ENCODE measurements around the gene BRD2. TPM values are rescaled to one million over a fixed set of nuclear protein-coding genes. Genes with fewer than 3 reads are reported as not detected.

The BRD2 gene
- total and polyA plus RNA-seq, 4 experiments from 2014 or later = 13.7 to 378 (median 231) TPM

- Mint-ChIP-seq H3K4me3 (peak overlapping the region; percentile 34 to 99 (median 94)), H3K27me3 (no peaks in the 10 kb centered on the region), H3K27ac (peak overlapping the region in 6 of 7 donors; percentile 34 to 100 (median 71)), H3K4me1 (peaks cover 27 to 81% (median 44%) of the 10 kb centered on the region in 4 donors), H3K9me3 (peaks cover 0 to 17% (median 0%) of the 10 kb centered on the region in 8 donors), H3K36me3 (peaks cover 79 to 99% of the 10 kb centered on the region in 2 donors)
- ChIA-PET CTCF (ENCODE audit: partially characterized antibody) (interaction anchor here (1.1 to 22.2 kb wide), 5 partner anchors 10 to 138 kb away, joined by 5 to 631 read pairs (median 221); partner anchors contain the start of genes HLA-DMA, HLA-DMB and TAP2), POLR2A (ENCODE audit: partially characterized antibody) (interaction anchor here (2.6 to 24.6 kb wide), 7 partner anchors 3 to 133 kb away, joined by 7 to 698 read pairs (median 607); partner anchors contain the start of genes BRD2, HLA-DMA, HLA-DMB and PSMB8)
- Histone ChIP-seq H3K4me3 (ENCODE audit: low read length in 2 of 2) (no peak overlapping the region), H3K9me3 (ENCODE audit: control insufficient read depth in 1 of 2, low read length in 2 of 2) (no peaks in the 10 kb centered on the region), H3K27ac (ENCODE audit: low read depth, low read length) (peak overlapping the region; percentile 40), H3K36me3 (ENCODE audit: insufficient read depth, low read length) (peaks cover 67% of the 10 kb centered on the region), H3K27me3 (ENCODE audit: insufficient read depth, low read length) (no peaks in the 10 kb centered on the region), H3K4me1 (ENCODE audit: insufficient read depth, low read length) (peaks cover 47% of the 10 kb centered on the region)
- intact Hi-C loops (cut with micrococcal nuclease) = no loop called here
- DNase-seq = no peak
These were observed 7.5 kb downstream of the BRD2 start for GRCh38 chr6:32975886-32976285.

DNA sequence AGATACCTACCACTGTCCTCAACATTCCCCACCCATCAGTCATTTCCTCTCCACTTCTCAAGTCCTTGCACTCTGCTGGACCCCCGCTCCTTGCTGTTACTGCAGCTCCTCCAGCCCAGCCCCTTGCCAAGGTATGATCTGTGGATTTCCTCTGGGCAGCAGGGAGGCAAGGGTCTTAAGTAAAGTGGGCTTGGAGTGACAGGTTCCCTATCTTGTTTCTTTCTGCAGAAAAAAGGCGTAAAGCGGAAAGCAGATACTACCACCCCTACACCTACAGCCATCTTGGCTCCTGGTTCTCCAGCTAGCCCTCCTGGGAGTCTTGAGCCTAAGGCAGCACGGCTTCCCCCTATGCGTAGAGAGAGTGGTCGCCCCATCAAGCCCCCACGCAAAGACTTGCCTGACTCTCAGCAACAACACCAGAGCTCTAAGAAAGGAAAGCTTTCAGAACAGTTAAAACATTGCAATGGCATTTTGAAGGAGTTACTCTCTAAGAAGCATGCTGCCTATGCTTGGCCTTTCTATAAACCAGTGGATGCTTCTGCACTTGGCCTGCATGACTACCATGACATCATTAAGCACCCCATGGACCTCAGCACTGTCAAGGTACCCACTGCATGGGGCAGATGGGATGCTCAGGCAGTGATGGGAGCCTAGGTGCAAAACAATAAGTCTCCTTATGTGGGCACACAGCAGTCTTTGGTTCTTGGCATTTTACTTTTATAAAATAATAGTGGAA is 8.1 kb downstream of the BRD2 start:
- peaks cover 79 to 98% of the 10 kb centered on the region in 2 donors for H3K36me3 Mint-ChIP-seq
- no peaks in the 10 kb centered on the region for H3K27me3 ChIP-seq (ENCODE audit: insufficient read depth, low read length)
- ChIA-PET POLR2A (ENCODE audit: partially characterized antibody) (interaction anchor here (2.6 to 24.6 kb wide), 7 partner anchors 2 to 134 kb away, joined by 7 to 698 read pairs (median 607); partner anchors contain the start of genes BRD2, HLA-DMA, HLA-DMB and PSMB8), CTCF (ENCODE audit: partially characterized antibody) (interaction anchor here (2.1 to 22.2 kb wide), 4 partner anchors 9 to 90 kb away, joined by 5 to 631 read pairs (median 379); partner anchors contain the start of genes HLA-DMA and HLA-DMB)
- DNase-seq = no peak
- H3K36me3 ChIP-seq (ENCODE audit: insufficient read depth, low read length) = peaks cover 73% of the 10 kb centered on the region
- peak overlapping the region in 5 of 8 donors; percentile 36 to 97 (median 72) for H3K4me3 Mint-ChIP-seq
- peak overlapping the region in 6 of 7 donors; percentile 60 to 100 (median 74) for H3K27ac Mint-ChIP-seq
- H3K4me1 ChIP-seq (ENCODE audit: insufficient read depth, low read length) = peaks cover 47% of the 10 kb centered on the region
- H3K9me3 ChIP-seq (ENCODE audit: control insufficient read depth in 1 of 2, low read length in 2 of 2) = no peaks in the 10 kb centered on the region
- H3K4me3 ChIP-seq (ENCODE audit: low read length in 2 of 2) = no peak overlapping the region
- H3K27ac ChIP-seq (ENCODE audit: low read depth, low read length) = peak overlapping the region; percentile 40
- no peaks in the 10 kb centered on the region for H3K27me3 Mint-ChIP-seq
- peaks cover 0 to 15% (median 0%) of the 10 kb centered on the region in 8 donors for H3K9me3 Mint-ChIP-seq
- H3K4me1 Mint-ChIP-seq = peaks cover 26 to 74% (median 44%) of the 10 kb centered on the region in 4 donors
- intact Hi-C loops (cut with micrococcal nuclease) = no loop called here

GRCh38 chr6:32977272-32977952 is 9.0 kb downstream of the BRD2 start:
- Mint-ChIP-seq H3K4me1 (peaks cover 29 to 72% (median 49%) of the 10 kb centered on the region in 4 donors), H3K36me3 (peaks cover 79 to 96% of the 10 kb centered on the region in 2 donors), H3K4me3 (peak overlapping the region in 3 of 8 donors; percentile 1 to 35 (median 1)), H3K27me3 (no peaks in the 10 kb centered on the region), H3K9me3 (peaks cover 0 to 11% (median 0%) of the 10 kb centered on the region in 8 donors), H3K27ac (peak overlapping the region in 6 of 7 donors; percentile 30 to 100 (median 72))
- intact Hi-C loops (cut with micrococcal nuclease) = no loop called here
- Histone ChIP-seq H3K36me3 (ENCODE audit: insufficient read depth, low read length) (peaks cover 73% of the 10 kb centered on the region), H3K4me3 (ENCODE audit: low read length in 2 of 2) (no peak overlapping the region), H3K27ac (ENCODE audit: low read depth, low read length) (no peak overlapping the region), H3K27me3 (ENCODE audit: insufficient read depth, low read length) (no peaks in the 10 kb centered on the region), H3K9me3 (ENCODE audit: control insufficient read depth in 1 of 2, low read length in 2 of 2) (no peaks in the 10 kb centered on the region), H3K4me1 (ENCODE audit: insufficient read depth, low read length) (peaks cover 47% of the 10 kb centered on the region)
- ChIA-PET POLR2A (ENCODE audit: partially characterized antibody) (interaction anchor here (0.8 to 24.6 kb wide), 8 partner anchors 9 to 781 kb away, joined by 3 to 698 read pairs (median 368); partner anchors contain the start of genes BRD2, HLA-DMA, HLA-DMB and PSMB8), CTCF (ENCODE audit: partially characterized antibody) (interaction anchor here (0.8 to 22.2 kb wide), 8 partner anchors 8 to 109 kb away, joined by 3 to 631 read pairs (median 5); partner anchors contain the start of genes HLA-DMA and HLA-DMB)
- no peak for DNase-seq

DNA sequence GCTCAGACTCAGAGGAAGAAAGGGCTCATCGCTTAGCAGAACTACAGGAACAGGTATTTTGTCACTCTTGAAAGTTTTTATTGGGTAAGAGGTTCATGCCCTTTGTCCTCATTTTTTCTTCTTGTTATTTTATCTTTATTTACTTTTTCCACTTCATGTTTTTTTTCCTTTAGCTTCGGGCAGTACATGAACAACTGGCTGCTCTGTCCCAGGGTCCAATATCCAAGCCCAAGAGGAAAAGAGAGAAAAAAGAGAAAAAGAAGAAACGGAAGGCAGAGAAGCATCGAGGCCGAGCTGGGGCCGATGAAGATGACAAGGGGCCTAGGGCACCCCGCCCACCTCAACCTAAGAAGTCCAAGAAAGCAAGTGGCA is 9.5 kb downstream of the BRD2 start:
- H3K27me3 Mint-ChIP-seq = no peaks in the 10 kb centered on the region
- H3K4me3 Mint-ChIP-seq = peak overlapping the region in 1 of 8 donors; percentile 1
- Histone ChIP-seq H3K9me3 (ENCODE audit: control insufficient read depth in 1 of 2, low read length in 2 of 2) (no peaks in the 10 kb centered on the region), H3K36me3 (ENCODE audit: insufficient read depth, low read length) (peaks cover 73% of the 10 kb centered on the region), H3K4me3 (ENCODE audit: low read length in 2 of 2) (no peak overlapping the region), H3K27ac (ENCODE audit: low read depth, low read length) (no peak overlapping the region), H3K27me3 (ENCODE audit: insufficient read depth, low read length) (no peaks in the 10 kb centered on the region), H3K4me1 (ENCODE audit: insufficient read depth, low read length) (peaks cover 47% of the 10 kb centered on the region)
- ChIA-PET CTCF (ENCODE audit: partially characterized antibody) (interaction anchor here (0.8 to 22.2 kb wide), 7 partner anchors 8 to 110 kb away, joined by 3 to 631 read pairs (median 5); partner anchors contain the start of genes HLA-DMA and HLA-DMB), POLR2A (ENCODE audit: partially characterized antibody) (interaction anchor here (0.8 to 24.6 kb wide), 8 partner anchors 9 to 781 kb away, joined by 3 to 698 read pairs (median 368); partner anchors contain the start of genes BRD2, HLA-DMA, HLA-DMB and PSMB8)
- DNase-seq = no peak
- peaks cover 75 to 91% of the 10 kb centered on the region in 2 donors for H3K36me3 Mint-ChIP-seq
- intact Hi-C loops (cut with micrococcal nuclease) = no loop called here
- H3K9me3 Mint-ChIP-seq = peaks cover 0 to 6% (median 0%) of the 10 kb centered on the region in 8 donors
- H3K27ac Mint-ChIP-seq = peak overlapping the region in 5 of 7 donors; percentile 8 to 100 (median 72)
- H3K4me1 Mint-ChIP-seq = peaks cover 30 to 71% (median 50%) of the 10 kb centered on the region in 4 donors

DNA sequence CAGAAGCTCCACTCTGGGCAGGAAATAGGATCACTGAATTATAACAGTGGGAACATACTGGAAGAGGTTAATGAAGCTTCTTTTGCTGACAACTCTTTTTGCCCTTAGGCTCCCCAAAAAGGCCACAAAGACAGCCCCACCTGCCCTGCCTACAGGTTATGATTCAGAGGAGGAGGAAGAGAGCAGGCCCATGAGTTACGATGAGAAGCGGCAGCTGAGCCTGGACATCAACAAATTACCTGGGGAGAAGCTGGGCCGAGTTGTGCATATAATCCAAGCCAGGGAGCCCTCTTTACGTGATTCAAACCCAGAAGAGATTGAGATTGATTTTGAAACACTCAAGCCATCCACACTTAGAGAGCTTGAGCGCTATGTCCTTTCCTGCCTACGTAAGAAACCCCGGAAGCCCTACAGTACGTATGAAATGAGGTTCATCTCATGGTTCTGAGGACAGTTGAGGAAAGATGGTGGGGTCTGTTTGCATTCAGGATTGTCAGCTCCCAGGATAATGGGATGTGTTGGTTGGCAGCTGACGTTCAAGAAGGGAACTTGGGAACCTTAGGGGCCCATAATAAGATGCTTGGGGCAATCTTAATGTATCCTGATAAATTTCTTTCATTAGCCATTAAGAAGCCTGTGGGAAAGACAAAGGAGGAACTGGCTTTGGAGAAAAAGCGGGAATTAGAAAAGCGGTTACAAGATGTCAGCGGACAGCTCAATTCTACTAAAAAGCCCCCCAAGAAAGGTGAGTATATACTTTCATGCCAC is 11.5 kb downstream of the BRD2 start:
- H3K4me1 ChIP-seq (ENCODE audit: insufficient read depth, low read length) = peaks cover 48% of the 10 kb centered on the region
- peak overlapping the region in 5 of 7 donors; percentile 36 to 79 (median 53) for H3K27ac Mint-ChIP-seq
- POLR2A ChIA-PET (ENCODE audit: partially characterized antibody) = interaction anchor here (0.9 to 24.6 kb wide), 9 partner anchors 11 to 292 kb away, joined by 3 to 698 read pairs (median 186); partner anchors contain the start of genes BRD2, HLA-DMA, HLA-DMB and PSMB8
- no peak for DNase-seq
- H3K36me3 Mint-ChIP-seq = peaks cover 60 to 71% of the 10 kb centered on the region in 2 donors
- intact Hi-C loops (cut with micrococcal nuclease) = no loop called here
- no peak overlapping the region for H3K4me3 Mint-ChIP-seq
- H3K9me3 Mint-ChIP-seq = no peaks in the 10 kb centered on the region
- H3K4me1 Mint-ChIP-seq = peaks cover 40 to 71% (median 56%) of the 10 kb centered on the region in 4 donors
- no peaks in the 10 kb centered on the region for H3K9me3 ChIP-seq (ENCODE audit: control insufficient read depth in 1 of 2, low read length in 2 of 2)
- peaks cover 66% of the 10 kb centered on the region for H3K36me3 ChIP-seq (ENCODE audit: insufficient read depth, low read length)
- CTCF ChIA-PET (ENCODE audit: partially characterized antibody) = interaction anchor here (0.6 to 22.2 kb wide), 8 partner anchors 10 to 135 kb away, joined by 3 to 631 read pairs (median 14); partner anchors contain the start of genes BRD2, HLA-DMA, HLA-DMB and TAP1
- no peak overlapping the region for H3K27ac ChIP-seq (ENCODE audit: low read depth, low read length)
- H3K4me3 ChIP-seq (ENCODE audit: low read length in 2 of 2) = no peak overlapping the region
- H3K27me3 Mint-ChIP-seq = no peaks in the 10 kb centered on the region
- no peaks in the 10 kb centered on the region for H3K27me3 ChIP-seq (ENCODE audit: insufficient read depth, low read length)

DNA sequence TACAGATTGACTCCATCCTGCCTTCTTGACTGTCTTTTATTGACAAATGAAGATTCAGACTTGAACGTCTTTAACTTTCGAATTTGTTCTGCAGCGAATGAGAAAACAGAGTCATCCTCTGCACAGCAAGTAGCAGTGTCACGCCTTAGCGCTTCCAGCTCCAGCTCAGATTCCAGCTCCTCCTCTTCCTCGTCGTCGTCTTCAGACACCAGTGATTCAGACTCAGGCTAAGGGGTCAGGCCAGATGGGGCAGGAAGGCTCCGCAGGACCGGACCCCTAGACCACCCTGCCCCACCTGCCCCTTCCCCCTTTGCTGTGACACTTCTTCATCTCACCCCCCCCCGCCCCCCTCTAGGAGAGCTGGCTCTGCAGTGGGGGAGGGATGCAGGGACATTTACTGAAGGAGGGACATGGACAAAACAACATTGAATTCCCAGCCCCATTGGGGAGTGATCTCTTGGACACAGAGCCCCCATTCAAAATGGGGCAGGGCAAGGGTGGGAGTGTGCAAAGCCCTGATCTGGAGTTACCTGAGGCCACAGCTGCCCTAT is 12.2 kb downstream of the BRD2 start:
- Mint-ChIP-seq H3K4me1 (peaks cover 34 to 64% (median 51%) of the 10 kb centered on the region in 4 donors), H3K27ac (peak overlapping the region in 3 of 7 donors; percentile 41 to 57 (median 45)), H3K9me3 (no peaks in the 10 kb centered on the region), H3K36me3 (peaks cover 53 to 66% of the 10 kb centered on the region in 2 donors), H3K27me3 (no peaks in the 10 kb centered on the region), H3K4me3 (no peak overlapping the region)
- intact Hi-C loops (cut with micrococcal nuclease) = no loop called here
- H3K36me3 ChIP-seq (ENCODE audit: insufficient read depth, low read length) = peaks cover 60% of the 10 kb centered on the region
- no peak overlapping the region for H3K4me3 ChIP-seq (ENCODE audit: low read length in 2 of 2)
- H3K4me1 ChIP-seq (ENCODE audit: insufficient read depth, low read length) = peaks cover 42% of the 10 kb centered on the region
- H3K9me3 ChIP-seq (ENCODE audit: control insufficient read depth in 1 of 2, low read length in 2 of 2) = no peaks in the 10 kb centered on the region
- DNase-seq = no peak
- no peak overlapping the region for H3K27ac ChIP-seq (ENCODE audit: low read depth, low read length)
- ChIA-PET CTCF (ENCODE audit: partially characterized antibody) (interaction anchor here (1.9 to 22.2 kb wide), 6 partner anchors 11 to 136 kb away, joined by 4 to 631 read pairs (median 25); partner anchors contain the start of genes BRD2, HLA-DMA and HLA-DMB), POLR2A (ENCODE audit: partially characterized antibody) (interaction anchor here (0.7 to 24.6 kb wide), 11 partner anchors 12 to 291 kb away, joined by 3 to 698 read pairs (median 4); partner anchors contain the start of genes BRD2, HLA-DMA, HLA-DMB and PSMB8)
- no peaks in the 10 kb centered on the region for H3K27me3 ChIP-seq (ENCODE audit: insufficient read depth, low read length)

All from CD4-positive, alpha-beta memory T cell (primary cell).